Measurements from ENCODE around the gene CDKL1. TPM values are rescaled to one million over a fixed set of nuclear protein-coding genes. Genes with fewer than 3 reads are reported as not detected.

The CDKL1 gene
- total RNA-seq, 4 donors from 2014 or later = 2.9 to 16.6 (median 11.5) TPM

GRCh38 chr14:50308363-50308915 is 88.2 kb downstream of the CDKL1 start:
- Histone ChIP-seq H3K9me3 (no peaks in the 10 kb centered on the region), H3K36me3 (no peaks in the 10 kb centered on the region), H3K27ac (no peak overlapping the region), H3K27me3 (no peaks in the 10 kb centered on the region), H3K4me1 (peaks cover 12 to 31% (median 13%) of the 10 kb centered on the region in 3 donors), H3K4me3 (no peak overlapping the region)
- DNase-seq = no peak
- TF ChIP-seq CTCF (IDR thresholded peaks at IDR 0.05) (no peak), POLR2A (IDR thresholded peaks at IDR 0.05) (no peak)
- WGBS, 2 donors = 78 to 80% methylated on average over 4 of the region's 4 CpGs
- intact Hi-C loops (cut with DNase I) = no loop called here

- 57 to 77% methylated on average over 7 to 8 of the region's 8 CpGs for WGBS, 2 donors
- peaks cover 0 to 19% (median 0%) of the 10 kb centered on the region in 3 donors for H3K36me3 ChIP-seq
- no peaks in the 10 kb centered on the region for H3K27me3 ChIP-seq
- peak overlapping the region in 1 of 4 donors; percentile 42 for H3K27ac ChIP-seq
- H3K4me3 ChIP-seq = no peak overlapping the region
- H3K9me3 ChIP-seq = no peaks in the 10 kb centered on the region
- TF ChIP-seq CTCF (IDR thresholded peaks at IDR 0.05) (no peak), POLR2A (IDR thresholded peaks at IDR 0.05) (no peak)
- peaks cover 0 to 10% (median 0%) of the 10 kb centered on the region in 3 donors for H3K4me1 ChIP-seq
- intact Hi-C loops (cut with DNase I) = no loop called here
- DNase-seq = no peak
Measured at GRCh38 chr14:50303744-50304471, 92.8 kb downstream of the CDKL1 start.

GRCh38 chr14:50301914-50302313 is 94.8 kb downstream of the CDKL1 start:
- Histone ChIP-seq H3K27me3 (no peaks in the 10 kb centered on the region), H3K9me3 (no peaks in the 10 kb centered on the region), H3K36me3 (peaks cover 0 to 22% (median 0%) of the 10 kb centered on the region in 3 donors), H3K4me3 (no peak overlapping the region), H3K4me1 (peaks cover 0 to 10% (median 0%) of the 10 kb centered on the region in 3 donors), H3K27ac (no peak overlapping the region)
- DNase-seq = no peak
- intact Hi-C loops (cut with DNase I) = no loop called here
- TF ChIP-seq CTCF (IDR thresholded peaks at IDR 0.05) (no peak), POLR2A (IDR thresholded peaks at IDR 0.05) (no peak)

- no peak for TF ChIP-seq POLR2A (IDR thresholded peaks at IDR 0.05)
- TF ChIP-seq CTCF (IDR thresholded peaks at IDR 0.05) = no peak
- peaks cover 0 to 9% (median 0%) of the 10 kb centered on the region in 3 donors for H3K4me1 ChIP-seq
- intact Hi-C loops (cut with DNase I) = no loop called here
- H3K36me3 ChIP-seq = peaks cover 0 to 22% (median 0%) of the 10 kb centered on the region in 3 donors
- H3K27ac ChIP-seq = no peak overlapping the region
- DNase-seq = no peak
- no peaks in the 10 kb centered on the region for H3K27me3 ChIP-seq
- 96 to 100% methylated on average over 2 of the region's 2 CpGs for WGBS, 2 donors
- H3K9me3 ChIP-seq = no peaks in the 10 kb centered on the region
- no peak overlapping the region for H3K4me3 ChIP-seq
Measured at GRCh38 chr14:50299585-50299984, 97.1 kb downstream of the CDKL1 start.

GRCh38 chr14:50290306-50290705 is 106.4 kb downstream of the CDKL1 start:
- H3K36me3 ChIP-seq = peaks cover 0 to 32% (median 0%) of the 10 kb centered on the region in 3 donors
- TF ChIP-seq CTCF (IDR thresholded peaks at IDR 0.05) = no peak
- TF ChIP-seq POLR2A (IDR thresholded peaks at IDR 0.05) = no peak
- intact Hi-C loops (cut with DNase I) = no loop called here
- WGBS, 2 donors = 83 to 88% methylated on average over 5 of the region's 5 CpGs
- H3K9me3 ChIP-seq = no peaks in the 10 kb centered on the region
- no peak overlapping the region for H3K4me3 ChIP-seq
- no peak for DNase-seq
- no peaks in the 10 kb centered on the region for H3K4me1 ChIP-seq
- H3K27ac ChIP-seq = no peak overlapping the region
- no peaks in the 10 kb centered on the region for H3K27me3 ChIP-seq

Data from esophagus squamous epithelium (tissue), 5 donors.